Endometrial microvascular endothelial cells (primary cell): ENCODE data around the gene ATAD2B. TPM values are rescaled to one million over a fixed set of nuclear protein-coding genes. Genes with fewer than 3 reads are reported as not detected.

Source experiments
- in situ Hi-C: cut with HindIII; loops from 2 replicates; pipeline ENCODE4 v1.10.0; 2017; ENCODE audit warnings: low sequenced_read_pairs, low pct_unique_long_range_greater_than_20kb; ENCODE audit errors: inconsistent ontology term
- total RNA-seq: library from RNA; depleted of rRNA; stranded (reverse); fragments of >200 nt; gene quantifications from one replicate; pipeline ENCODE4 v1.2.3, GENCODE V29; 2015; ENCODE audit errors: inconsistent ontology term

The ATAD2B gene
- total RNA-seq, 1 donor from 2014 or later = 5.0 TPM

- in situ Hi-C loops = no loop called here
These were observed 10.1 kb downstream of the ATAD2B start for GRCh38 chr2:23916727-23917405.

DNA sequence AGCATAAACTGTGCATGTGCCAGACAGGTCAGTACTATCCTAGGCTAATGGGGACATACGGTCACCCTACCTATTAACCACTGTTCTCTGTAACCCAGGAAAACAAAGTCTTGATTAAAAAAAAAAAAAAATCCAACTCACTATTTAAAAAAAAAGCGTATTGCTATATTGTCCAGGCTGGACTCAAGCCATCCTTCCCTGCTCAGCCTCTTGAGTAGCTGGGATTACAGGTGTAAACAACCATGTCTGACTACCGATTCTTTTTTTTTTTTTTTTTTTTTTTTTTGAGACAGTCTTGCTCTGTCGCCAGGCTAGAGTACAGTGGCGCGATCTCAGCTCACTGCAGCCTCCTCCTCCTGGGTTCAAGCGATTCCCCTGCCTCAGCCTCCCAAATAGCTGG, 11.6 kb downstream of the ATAD2B start:
- in situ Hi-C loops = no loop called here

- in situ Hi-C loops = no loop called here
These were observed 14.9 kb downstream of the ATAD2B start for GRCh38 chr2:23912054-23912453.

DNA sequence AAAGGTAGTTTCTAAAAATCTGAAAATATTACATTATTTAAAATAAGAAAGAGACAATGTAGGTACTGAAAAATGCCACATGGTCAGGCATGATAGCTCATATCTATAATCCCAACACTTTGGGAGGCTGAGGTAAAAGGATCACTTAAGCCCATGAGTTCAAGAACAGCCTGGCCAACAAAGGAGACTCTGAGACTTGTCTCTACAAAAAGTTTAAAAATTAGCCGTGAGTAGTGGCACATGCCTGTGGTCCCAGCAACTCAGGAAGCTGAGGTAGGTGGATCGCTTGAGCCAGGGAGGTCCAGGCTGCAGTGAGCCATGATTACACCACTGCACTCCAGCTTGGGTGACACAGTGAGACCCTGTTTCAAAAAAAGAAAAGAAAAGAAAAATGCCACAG, 21.8 kb downstream of the ATAD2B start:
- in situ Hi-C loops = no loop called here

GRCh38 chr2:23904692-23905091, 22.2 kb downstream of the ATAD2B start:
- in situ Hi-C loops = no loop called here

- in situ Hi-C loops = no loop called here
These were observed 22.7 kb downstream of the ATAD2B start for GRCh38 chr2:23904215-23904614.

GRCh38 chr2:23903034-23903433, 23.9 kb downstream of the ATAD2B start:
- in situ Hi-C loops = no loop called here

DNA sequence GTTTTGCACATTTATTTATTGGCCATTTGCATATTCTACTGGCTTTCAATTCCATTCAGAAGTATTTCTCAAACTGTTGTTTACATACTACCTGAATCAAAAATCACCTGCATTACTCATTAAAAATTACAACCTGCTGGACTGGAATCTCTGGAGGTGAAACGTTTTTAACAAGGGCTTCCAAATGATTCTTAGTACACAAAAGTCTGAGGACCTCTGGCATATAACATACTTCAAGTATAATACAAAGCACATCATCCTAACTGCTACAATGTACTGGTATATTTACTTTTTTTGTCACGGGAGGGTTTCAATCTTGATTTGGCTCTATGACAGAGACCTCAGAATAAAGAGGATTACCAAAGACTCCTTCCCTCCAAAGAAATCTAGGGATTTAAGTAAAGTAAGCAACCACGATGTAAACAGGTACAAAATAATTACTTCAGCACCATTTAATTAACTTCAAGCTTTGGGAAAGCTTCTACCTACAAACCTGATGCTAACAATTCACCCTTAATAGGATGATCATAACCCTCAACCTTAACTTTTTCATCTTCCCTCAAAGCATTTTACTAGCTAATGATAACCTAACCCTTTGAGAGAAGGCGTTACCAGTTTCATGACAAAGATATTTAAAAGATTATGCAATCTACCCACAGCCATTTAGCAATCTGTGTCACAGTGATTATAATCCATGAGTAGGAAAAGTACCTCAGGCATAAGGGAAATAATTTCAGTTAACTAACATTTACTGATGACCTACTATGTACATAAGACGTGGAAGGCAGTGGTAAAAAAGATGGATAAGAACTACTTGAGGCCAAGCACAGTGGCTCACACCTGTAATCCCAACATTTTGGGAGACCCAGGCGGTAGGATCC, 24.7 kb downstream of the ATAD2B start:
- in situ Hi-C loops = no loop called here

DNA sequence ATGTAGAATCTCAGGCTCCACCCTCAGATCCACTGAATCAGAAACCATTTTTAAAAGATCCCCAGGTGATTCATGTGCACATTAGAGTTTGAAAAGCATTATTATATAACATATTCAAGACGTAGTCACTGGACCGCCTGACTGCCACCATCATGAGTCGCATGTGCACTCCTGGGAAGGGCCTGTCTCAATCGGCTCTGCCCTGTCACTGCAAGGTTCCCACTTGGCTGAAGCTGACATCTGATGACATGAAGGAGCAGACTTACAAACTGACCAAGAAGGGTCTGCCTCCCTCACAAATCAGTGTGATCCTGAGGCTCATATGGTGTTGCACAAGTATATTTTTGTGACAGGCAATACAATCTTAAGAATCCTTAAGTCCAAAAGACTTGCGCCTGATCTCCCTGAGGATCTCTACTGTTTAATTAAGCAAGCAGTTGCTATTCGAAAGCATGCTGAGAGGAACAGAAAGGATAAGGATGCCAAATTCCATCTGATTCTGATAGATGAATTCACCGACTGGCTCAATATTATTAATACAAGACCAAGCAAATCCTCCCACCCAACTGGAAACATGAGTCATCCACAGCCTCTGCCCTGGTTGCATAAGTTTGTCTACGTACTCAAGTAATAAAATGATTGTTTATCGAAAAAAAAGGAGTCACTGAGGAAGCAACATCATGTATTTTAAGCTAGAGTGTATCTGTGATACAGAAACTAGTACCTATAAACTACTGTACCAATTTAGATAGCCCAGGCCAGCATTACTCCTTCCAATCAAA, 26.2 kb downstream of the ATAD2B start:
- in situ Hi-C loops = no loop called here

- in situ Hi-C loops = no loop called here
These were observed 26.8 kb downstream of the ATAD2B start for GRCh38 chr2:23900133-23900532.

GRCh38 chr2:23871206-23871605, 55.7 kb downstream of the ATAD2B start:
- in situ Hi-C loops = no loop called here

- in situ Hi-C loops = no loop called here
These were observed 59.5 kb downstream of the ATAD2B start for GRCh38 chr2:23867449-23867848.

DNA sequence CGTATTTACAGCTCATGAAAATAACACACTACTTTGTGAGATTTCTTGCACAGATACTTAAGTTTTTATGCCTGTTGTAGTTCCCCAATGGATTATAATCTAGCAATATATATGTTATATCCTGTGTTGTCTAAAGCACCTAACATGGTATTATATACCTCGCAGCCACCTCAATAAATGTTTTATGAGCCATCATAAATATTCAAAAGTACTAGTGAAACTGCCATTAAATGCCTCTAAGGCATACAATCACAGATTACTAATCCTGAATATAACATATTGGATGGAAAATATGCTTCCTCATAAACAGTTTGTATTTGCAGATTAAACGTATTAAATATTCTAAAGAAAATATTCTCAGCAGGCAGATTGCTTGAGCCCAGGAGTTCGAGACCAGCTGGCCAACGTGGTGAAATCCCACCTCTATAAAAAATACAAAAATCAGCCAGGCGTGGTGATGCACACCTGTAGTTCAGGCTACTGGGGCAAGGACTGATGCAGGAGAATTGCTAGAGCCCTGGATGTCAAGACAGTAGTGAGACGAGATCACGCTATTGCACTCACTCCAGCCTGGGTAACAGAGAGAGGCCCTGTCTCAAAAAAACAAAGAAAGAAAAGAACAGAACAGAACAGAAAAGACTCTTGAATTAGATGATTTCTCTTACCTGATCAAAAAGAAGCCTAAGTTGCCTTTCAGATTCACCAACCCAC, 64.1 kb downstream of the ATAD2B start:
- in situ Hi-C loops = no loop called here

DNA sequence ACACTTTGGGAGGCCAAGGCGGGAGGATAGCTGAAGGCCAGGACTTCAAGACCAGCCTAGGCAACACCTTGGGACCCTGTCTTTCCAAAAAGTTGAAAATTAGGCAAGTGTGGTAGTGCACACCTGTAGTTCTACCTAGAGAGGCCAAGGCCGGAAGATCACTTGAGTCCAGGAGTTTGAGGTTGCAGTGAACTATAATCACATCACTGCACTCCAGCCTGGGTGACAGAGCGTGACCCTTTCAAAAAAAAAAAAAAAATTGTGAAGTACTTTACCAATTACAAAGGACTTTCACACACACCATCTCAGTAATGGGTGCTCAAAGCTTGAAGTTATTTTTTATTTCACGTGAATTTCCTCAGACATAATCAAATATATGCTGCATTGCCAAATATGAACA, 65.0 kb downstream of the ATAD2B start:
- in situ Hi-C loops = no loop called here

DNA sequence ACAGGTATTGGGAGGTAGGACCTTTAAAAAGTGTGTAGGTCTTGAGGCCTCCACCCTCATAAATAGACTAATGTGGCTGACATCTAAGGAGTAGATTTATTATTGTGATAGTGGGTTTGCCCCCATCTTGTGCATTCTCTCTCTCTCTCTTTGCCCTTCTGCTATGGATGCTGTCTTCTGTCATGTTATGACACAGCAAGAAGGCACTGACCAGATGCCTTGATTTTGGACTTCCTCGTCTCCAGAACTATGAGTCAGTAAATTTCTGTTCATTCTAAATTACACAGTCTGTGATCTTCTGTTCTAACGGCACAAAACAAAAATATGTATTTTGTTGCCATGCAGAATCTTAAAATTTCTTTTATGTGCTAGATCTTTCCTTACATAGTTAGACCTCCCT, 66.9 kb downstream of the ATAD2B start:
- in situ Hi-C loops = no loop called here

- in situ Hi-C loops = no loop called here
These were observed 67.7 kb downstream of the ATAD2B start for GRCh38 chr2:23859234-23859633.

DNA sequence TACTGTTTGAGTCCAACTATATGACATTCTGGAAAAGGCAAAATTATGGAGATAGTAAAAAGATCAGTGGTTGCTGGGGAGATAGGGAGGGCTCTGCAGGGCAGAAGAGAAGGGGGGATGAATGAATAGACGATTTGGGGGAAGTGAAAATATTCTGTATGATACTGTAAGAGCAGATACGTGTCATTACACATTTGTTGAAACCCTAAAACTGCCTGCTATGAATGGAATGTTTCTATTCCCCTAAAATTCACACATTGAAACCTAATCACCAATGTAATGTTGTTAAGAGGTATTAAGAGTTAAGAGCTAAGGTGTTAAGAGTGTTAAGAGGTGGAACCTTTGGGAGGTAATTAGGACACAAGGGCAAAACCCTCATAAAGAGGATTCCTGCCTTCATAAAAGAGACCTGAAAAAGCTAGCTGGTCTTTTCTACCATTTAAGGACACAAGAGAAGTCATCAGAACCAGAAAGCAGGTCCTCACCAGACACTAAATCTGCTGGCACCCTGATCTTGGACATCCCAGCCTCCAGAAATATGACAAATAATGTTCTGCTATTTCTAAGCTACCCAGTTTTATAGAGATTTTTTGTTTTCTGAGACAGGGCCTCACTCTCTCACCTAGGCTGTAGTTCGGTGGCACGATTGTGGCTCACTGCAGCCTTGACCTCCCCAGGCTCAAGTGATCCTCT, 76.2 kb downstream of the ATAD2B start:
- in situ Hi-C loops = no loop called here

- in situ Hi-C loops = no loop called here
These were observed 82.0 kb downstream of the ATAD2B start for GRCh38 chr2:23844905-23845304.
